Osteocyte (in vitro differentiated cells): Measurements from ENCODE around the gene CAMKMT. TPM values are rescaled to one million over a fixed set of nuclear protein-coding genes. Genes with fewer than 3 reads are reported as not detected.

Source experiments
- DNase-seq: peaks from one replicate; pipeline ENCODE4 v3.0.0; 2021; ENCODE audit warnings: mixed read lengths; ENCODE audit not compliant: unreplicated experiment; ENCODE audit errors: extremely low spot score
- H3K27ac Mint-ChIP-seq: one replicate; pipeline ENCODE4 v1.8.0; 2021; ENCODE audit warnings: mild to moderate bottlenecking, mixed read lengths; ENCODE audit not compliant: unreplicated experiment
- H3K27me3 Mint-ChIP-seq: one replicate; pipeline ENCODE4 v1.8.0; 2021; ENCODE audit warnings: mixed read lengths; ENCODE audit not compliant: unreplicated experiment
- H3K36me3 Mint-ChIP-seq: one replicate; pipeline ENCODE4 v1.8.0; 2021; ENCODE audit warnings: mixed read lengths; ENCODE audit not compliant: unreplicated experiment
- H3K4me1 Mint-ChIP-seq: one replicate; pipeline ENCODE4 v1.8.0; 2021; ENCODE audit warnings: mixed read lengths; ENCODE audit not compliant: unreplicated experiment
- H3K4me3 Mint-ChIP-seq: one replicate; pipeline ENCODE4 v1.8.0; 2021; ENCODE audit warnings: mild to moderate bottlenecking, moderate library complexity, mixed read lengths; ENCODE audit not compliant: unreplicated experiment
- H3K9me3 Mint-ChIP-seq: one replicate; pipeline ENCODE4 v1.8.0; 2021; ENCODE audit warnings: mixed read lengths; ENCODE audit not compliant: unreplicated experiment
- total RNA-seq: library from RNA; stranded (reverse); gene quantifications from 2 replicates; pipeline ENCODE4 v1.2.1, GENCODE V29; 2021
- TF ChIP-seq, protein P1 (sequence below): fragments of 200-600 bp; sonication (generic); IDR thresholded peaks from 2 replicates; pipeline ENCODE4 v1.5.0; 2021; ENCODE audit warnings: antibody characterized with exemption, mild to moderate bottlenecking, moderate library complexity

CAMKMT gene
- total RNA-seq, 1 donor from 2014 or later, result 10.9 TPM

DNA sequence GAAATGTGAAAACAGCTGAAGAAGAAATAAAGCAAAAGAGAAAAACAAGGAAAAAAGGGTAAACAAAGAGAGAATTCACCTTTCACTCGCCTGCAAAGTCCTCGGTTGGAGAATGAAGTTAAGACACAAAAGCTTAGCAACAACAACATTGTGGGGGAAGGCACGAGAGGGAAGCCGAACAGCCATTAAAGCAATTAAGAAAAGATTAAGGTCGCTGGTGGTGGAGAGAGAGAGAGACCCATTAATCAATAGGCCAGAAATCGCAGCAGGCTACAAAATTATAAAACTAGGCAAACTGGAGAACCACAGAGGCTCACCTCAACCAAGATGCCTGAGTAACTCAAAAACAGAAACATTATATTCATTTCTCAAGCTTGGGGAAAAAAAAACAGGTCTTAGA is 459.8 kb downstream of the CAMKMT start:
- H3K27me3 Mint-ChIP-seq, result peaks cover 59% of the 10 kb centered on the region
- no peaks in the 10 kb centered on the region for H3K36me3 Mint-ChIP-seq

DNA sequence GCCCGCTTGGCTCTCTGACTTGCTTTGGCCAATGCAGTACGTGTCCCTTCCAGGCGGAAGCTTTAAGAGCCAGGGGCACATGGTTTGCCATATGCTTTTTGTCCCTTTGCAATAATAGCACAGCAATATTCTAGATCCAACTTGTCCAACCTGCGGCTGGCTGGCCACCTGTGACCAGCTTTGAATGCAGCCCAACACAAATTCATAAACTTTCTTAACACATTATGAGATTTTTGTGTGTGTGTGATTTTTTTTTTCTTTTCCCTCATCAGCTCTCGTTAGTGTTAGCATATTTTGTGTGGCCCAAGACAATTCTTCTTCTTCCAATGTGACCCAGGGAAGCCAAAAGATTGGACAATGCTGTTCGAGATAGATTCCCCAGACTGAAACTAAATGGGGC is 460.4 kb downstream of the CAMKMT start:
- Mint-ChIP-seq H3K4me1 (no peaks in the 10 kb centered on the region), H3K27ac (no peak overlapping the region), H3K27me3 (peaks cover 54% of the 10 kb centered on the region), H3K9me3 (no peaks in the 10 kb centered on the region), H3K4me3 (no peak overlapping the region), H3K36me3 (no peaks in the 10 kb centered on the region)
- TF ChIP-seq, protein P1, sequence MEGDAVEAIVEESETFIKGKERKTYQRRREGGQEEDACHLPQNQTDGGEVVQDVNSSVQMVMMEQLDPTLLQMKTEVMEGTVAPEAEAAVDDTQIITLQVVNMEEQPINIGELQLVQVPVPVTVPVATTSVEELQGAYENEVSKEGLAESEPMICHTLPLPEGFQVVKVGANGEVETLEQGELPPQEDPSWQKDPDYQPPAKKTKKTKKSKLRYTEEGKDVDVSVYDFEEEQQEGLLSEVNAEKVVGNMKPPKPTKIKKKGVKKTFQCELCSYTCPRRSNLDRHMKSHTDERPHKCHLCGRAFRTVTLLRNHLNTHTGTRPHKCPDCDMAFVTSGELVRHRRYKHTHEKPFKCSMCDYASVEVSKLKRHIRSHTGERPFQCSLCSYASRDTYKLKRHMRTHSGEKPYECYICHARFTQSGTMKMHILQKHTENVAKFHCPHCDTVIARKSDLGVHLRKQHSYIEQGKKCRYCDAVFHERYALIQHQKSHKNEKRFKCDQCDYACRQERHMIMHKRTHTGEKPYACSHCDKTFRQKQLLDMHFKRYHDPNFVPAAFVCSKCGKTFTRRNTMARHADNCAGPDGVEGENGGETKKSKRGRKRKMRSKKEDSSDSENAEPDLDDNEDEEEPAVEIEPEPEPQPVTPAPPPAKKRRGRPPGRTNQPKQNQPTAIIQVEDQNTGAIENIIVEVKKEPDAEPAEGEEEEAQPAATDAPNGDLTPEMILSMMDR, result no peak
- DNase-seq, result no peak

More for the DNA sequence above, 459.8 kb downstream of the CAMKMT start:
- TF ChIP-seq, protein P1, result no peak
- no peak for DNase-seq
- no peak overlapping the region for H3K27ac Mint-ChIP-seq
- H3K4me1 Mint-ChIP-seq, result no peaks in the 10 kb centered on the region
- H3K9me3 Mint-ChIP-seq, result no peaks in the 10 kb centered on the region
- no peak overlapping the region for H3K4me3 Mint-ChIP-seq

Other genes with a start within 250 kb of the CAMKMT start
- gene PPM1B, start 193.1 kb upstream of the CAMKMT start, total RNA-seq, result 36.2 and 39.6 TPM in 2 replicates
- gene SLC3A1, start 86.5 kb upstream of the CAMKMT start, total RNA-seq, result not detected in 2 replicates
- gene PREPL, start 453 bp upstream of the CAMKMT start, total RNA-seq, result 49.2 and 52.8 TPM in 2 replicates